HCT116 (cell line): ENCODE data around the gene MRPS27. TPM values are rescaled to one million over a fixed set of nuclear protein-coding genes. Genes with fewer than 3 reads are reported as not detected.

Experiments
- ATAC-seq: fragments of 200-7000 bp; cut with Tn5 transposase; 2 replicates; pipeline ENCODE4 v1.9.1; 2020; ENCODE audit warnings: mild to moderate bottlenecking, moderate library complexity
- BruUV-seq: library from RNA; stranded (reverse); fragments of 400-500 nt; replicated peaks from 2 replicates; lab custom pipeline; 2021; lab: Mats Ljungman, UMichigan
- CTCF ChIA-PET: fragments of 300-600 bp; sonication (Branson Sonifier 250); formaldehyde crosslinking; loops from one replicate; lab custom pipeline; 2021; ENCODE audit warnings: antibody characterized with exemption; lab: Charles Lee
- POLR2A ChIA-PET: fragments of 300-600, 350-600 bp; sonication (Branson Sonifier 250); formaldehyde crosslinking; loops from one replicate; lab custom pipeline; 2021; ENCODE audit warnings: antibody characterized with exemption; lab: Charles Lee
- RAD21 ChIA-PET, 2 experiments: fragments of 300-600 bp; sonication (Branson Sonifier 250); formaldehyde crosslinking; loops; one replicate each; lab custom pipeline; 2023; ENCODE audit warnings: low total read pairs in 2 of 2; ENCODE audit not compliant: uncharacterized antibody in 2 of 2, unreplicated experiment in 2 of 2, low non-redundant PET in 1 of 2; lab: Charles Lee
- DNase-seq: peaks from one replicate; pipeline ENCODE4 v3.0.0-alpha.2; 2010; ENCODE audit warnings: low read depth, low spot score
- H2AFZ ChIP-seq: fragments of 200-600 bp; shearing (Covaris generic), sonication (generic); 2 replicates; pipeline ENCODE4 v1.6.1; 2017; ENCODE audit warnings: low read depth, mixed run types, mixed read lengths, antibody characterized with exemption, low read length; ENCODE audit not compliant: poor library complexity, severe bottlenecking
- H3K27ac ChIP-seq: 2 replicates; pipeline ENCODE4 v1.5.1; 2012; ENCODE audit warnings: low read depth, low read length
- H3K27me3 ChIP-seq: fragments of 200-600 bp; sonication (generic); 2 replicates; pipeline ENCODE4 v1.6.1; 2016; ENCODE audit warnings: mixed run types, low read length, mixed read lengths; ENCODE audit not compliant: insufficient read depth
- H3K36me3 ChIP-seq, 2 experiments: fragments of 200-500 bp in 1 of 2; fragments of 200-600 bp in 1 of 2; sonication (Bioruptor generic) in 1 of 2; sonication (generic) in 1 of 2; 2 replicates each; pipeline versions ENCODE4 v1.5.1 to v1.6.1; 2014 to 2016; ENCODE audit warnings: low read length in 2 of 2, inconsistent platforms in 1 of 2, mixed read lengths in 1 of 2, mixed run types in 1 of 2; ENCODE audit not compliant: insufficient read depth in 2 of 2, control insufficient read depth in 1 of 2
- H3K4me1 ChIP-seq, 2 experiments: fragments of 200-600 bp in 1 of 2; sonication (generic) in 1 of 2; 2 replicates each; pipeline versions ENCODE4 v1.5.1 to v1.6.1; 2012 to 2017; ENCODE audit warnings: low read length in 2 of 2, inconsistent platforms in 1 of 2, mild to moderate bottlenecking in 1 of 2, mixed read lengths in 1 of 2, mixed run types in 1 of 2, moderate library complexity in 1 of 2; ENCODE audit not compliant: insufficient read depth in 2 of 2, control insufficient read depth in 1 of 2
- H3K4me2 ChIP-seq: fragments of 200-600 bp; sonication (generic); 2 replicates; pipeline ENCODE4 v1.6.1; 2017; ENCODE audit warnings: mixed run types, low read length, mixed read lengths
- H3K4me3 ChIP-seq, 2 experiments: fragments of 200-600 bp in 1 of 2; sonication (generic) in 1 of 2; replicated peaks in 1 of 2; 2 replicates each; pipeline ENCODE4 v1.5.1; 2011 to 2016; ENCODE audit warnings: low read length in 2 of 2, control low read depth in 1 of 2, low read depth in 1 of 2, mild to moderate bottlenecking in 1 of 2, mixed read lengths in 1 of 2, mixed run types in 1 of 2
- H3K79me2 ChIP-seq: fragments of 200-600 bp; sonication (generic); 2 replicates; pipeline ENCODE4 v1.6.1; 2017; ENCODE audit warnings: mild to moderate bottlenecking, mixed run types, low read length, moderate library complexity, mixed read lengths; ENCODE audit not compliant: insufficient read depth
- H3K9ac ChIP-seq: fragments of 200-600 bp; sonication (generic); 2 replicates; pipeline ENCODE4 v1.6.1; 2016; ENCODE audit warnings: low read length, mixed read lengths
- H3K9me2 ChIP-seq: fragments of 200-600 bp; sonication (generic), shearing (Covaris generic); 2 replicates; pipeline ENCODE4 v1.6.1; 2017; ENCODE audit warnings: mixed run types, mild to moderate bottlenecking, moderate library complexity; ENCODE audit not compliant: insufficient read depth
- H3K9me3 ChIP-seq, 2 experiments: fragments of 200-500 bp in 1 of 2; fragments of 200-600 bp in 1 of 2; sonication (Bioruptor generic) in 1 of 2; sonication (generic) in 1 of 2; 2 replicates each; pipeline ENCODE4 v1.6.1; 2014 to 2017; ENCODE audit warnings: low read length in 2 of 2, mixed read lengths in 2 of 2, inconsistent platforms in 1 of 2, low read depth in 1 of 2, mild to moderate bottlenecking in 1 of 2, mixed run types in 1 of 2, moderate library complexity in 1 of 2; ENCODE audit not compliant: control insufficient read depth in 1 of 2, insufficient read depth in 1 of 2
- H4K20me1 ChIP-seq: fragments of 200-600 bp; sonication (generic), shearing (Covaris generic); 2 replicates; pipeline ENCODE4 v1.6.1; 2017; ENCODE audit warnings: mixed run types, mild to moderate bottlenecking, moderate library complexity; ENCODE audit not compliant: insufficient read depth
- CBX3 ChIP-seq: IDR thresholded peaks from 2 replicates; pipeline ENCODE4 v1.6.1; 2012; ENCODE audit warnings: low read depth
- CEBPB ChIP-seq: IDR thresholded peaks from 2 replicates; pipeline ENCODE4 v1.6.1; 2012; ENCODE audit warnings: low read depth
- JUND ChIP-seq: IDR thresholded peaks from 2 replicates; pipeline ENCODE4 v1.6.1; 2012
- POLR2AphosphoS5 ChIP-seq: IDR thresholded peaks from 2 replicates; pipeline ENCODE4 v1.6.1; 2011; ENCODE audit warnings: mild to moderate bottlenecking, low read depth, low read length, moderate library complexity
- SP1 ChIP-seq: IDR thresholded peaks from 2 replicates; pipeline ENCODE4 v1.6.1; 2012; ENCODE audit warnings: low read depth
- SRF ChIP-seq: IDR thresholded peaks from 2 replicates; pipeline ENCODE4 v1.6.1; 2012; ENCODE audit warnings: low read depth
- TCF7L2 ChIP-seq: IDR thresholded peaks from 2 replicates; pipeline ENCODE4 v1.7.0; 2011; ENCODE audit warnings: borderline replicate concordance, inconsistent platforms; ENCODE audit not compliant: insufficient read depth, insufficient read length; ENCODE audit errors: extremely low read depth
- YY1 ChIP-seq: IDR thresholded peaks from 2 replicates; pipeline ENCODE4 v1.6.1; 2011; ENCODE audit warnings: low read length, low read depth, moderate library complexity, mild to moderate bottlenecking; ENCODE audit not compliant: insufficient replicate concordance; ENCODE audit errors: extremely low read depth
- intact Hi-C: fragments of 100-400 bp; cut with micrococcal nuclease; formaldehyde crosslinking; loops from 2 replicates; pipeline ENCODE4 v1.10.0; 2022
- total RNA-seq: library from RNA; stranded (reverse); gene quantifications from one replicate; pipeline ENCODE4 v1.2.1, GENCODE V29; 2021; ENCODE audit not compliant: unreplicated experiment
- TF ChIP-seq, protein P1 (sequence below): IDR thresholded peaks from 2 replicates; pipeline ENCODE4 v1.6.1; 2012

Gene MRPS27
- total RNA-seq, 1 experiment from 2014 or later: 113 TPM

DNA sequence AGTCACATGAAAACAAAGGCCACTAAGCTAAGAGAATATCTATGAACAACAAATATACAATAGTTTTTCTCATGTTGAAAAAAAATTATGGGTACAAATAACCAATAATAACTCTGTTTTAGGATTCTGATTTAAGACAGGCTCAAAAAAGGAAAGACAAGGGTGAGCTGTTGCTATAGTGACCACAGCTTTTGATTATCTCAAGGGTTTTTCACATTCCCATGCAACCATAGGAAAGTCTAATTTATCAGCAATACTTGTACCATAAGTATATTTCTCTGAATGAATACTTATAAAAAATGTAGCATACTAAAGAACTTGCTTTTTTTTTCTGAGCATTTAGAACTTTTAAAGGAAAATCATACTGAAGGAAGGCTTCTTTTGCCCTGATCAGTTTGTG is 68.0 kb downstream of the MRPS27 start:
- H3K4me1 ChIP-seq: peaks cover 38 to 43% of the 10 kb centered on the region in 2 experiments
- BruUV-seq: no TSS peak
- no peaks in the 10 kb centered on the region for H3K9me3 ChIP-seq
- H3K27ac ChIP-seq: no peak overlapping the region
- no peaks in the 10 kb centered on the region for H3K36me3 ChIP-seq
- peaks cover 4% of the 10 kb centered on the region; the same call in 1 of the 2 replicates for H4K20me1 ChIP-seq
- no peak overlapping the region for H3K9ac ChIP-seq
- ATAC-seq (no peak), DNase-seq (no peak)
- no peaks in the 10 kb centered on the region for H3K27me3 ChIP-seq
- H2AFZ ChIP-seq: no peak overlapping the region
- ChIA-PET CTCF (no interaction called here), RAD21 (no interaction called here), POLR2A (no interaction called here)
- peaks cover 44% of the 10 kb centered on the region for H3K79me2 ChIP-seq
- H3K9me2 ChIP-seq: no peaks in the 10 kb centered on the region
- TF ChIP-seq, protein P1, sequence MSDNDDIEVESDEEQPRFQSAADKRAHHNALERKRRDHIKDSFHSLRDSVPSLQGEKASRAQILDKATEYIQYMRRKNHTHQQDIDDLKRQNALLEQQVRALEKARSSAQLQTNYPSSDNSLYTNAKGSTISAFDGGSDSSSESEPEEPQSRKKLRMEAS: no peak
- TF ChIP-seq TCF7L2 (no peak), CBX3 (no peak)
- H3K4me2 ChIP-seq: no peak overlapping the region
- H3K4me3 ChIP-seq: no peak overlapping the region
- intact Hi-C loops: no loop called here

DNA sequence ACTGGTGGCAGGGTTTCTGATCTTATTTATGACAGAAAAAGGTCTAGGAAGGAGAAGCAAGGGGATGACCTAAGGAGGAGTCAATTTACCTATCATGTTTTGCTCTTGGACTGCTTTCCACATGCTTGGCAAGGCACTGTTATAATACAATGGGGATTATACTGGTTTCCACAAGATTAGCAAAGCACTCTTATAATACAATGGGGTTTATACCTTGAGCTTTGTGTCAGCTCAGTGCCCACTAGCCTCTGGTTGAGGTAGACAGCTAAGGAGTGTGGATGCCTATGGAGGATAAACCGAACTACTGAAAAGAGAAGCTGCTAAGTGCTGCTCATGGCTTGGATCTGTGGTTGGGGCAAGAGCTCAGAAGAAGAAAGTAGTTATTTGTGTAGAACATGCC is 68.7 kb downstream of the MRPS27 start:
- Histone ChIP-seq H3K79me2 (peaks cover 44% of the 10 kb centered on the region), H2AFZ (no peak overlapping the region), H4K20me1 (peaks cover 6% of the 10 kb centered on the region; the same call in 1 of the 2 replicates), H3K4me1 (peaks cover 42 to 44% of the 10 kb centered on the region in 2 experiments), H3K36me3 (no peaks in the 10 kb centered on the region), H3K9ac (no peak overlapping the region), H3K4me3 (no peak overlapping the region), H3K9me2 (no peaks in the 10 kb centered on the region), H3K27ac (no peak overlapping the region), H3K27me3 (no peaks in the 10 kb centered on the region), H3K4me2 (no peak overlapping the region), H3K9me3 (no peaks in the 10 kb centered on the region)
- ChIA-PET POLR2A (no interaction called here), RAD21 (no interaction called here), CTCF (no interaction called here)
- intact Hi-C loops: no loop called here
- no TSS peak for BruUV-seq
- no peak for ATAC-seq
- no peak for TF ChIP-seq SRF
- no peak for TF ChIP-seq CEBPB
- no peak for TF ChIP-seq TCF7L2
- no peak for TF ChIP-seq SP1
- TF ChIP-seq YY1: no peak
- no peak for TF ChIP-seq POLR2AphosphoS5
- TF ChIP-seq JUND: no peak
- DNase-seq: no peak
